CD14-positive monocyte (primary cell): ENCODE measurements around the gene HSF4. TPM values are rescaled to one million over a fixed set of nuclear protein-coding genes. Genes with fewer than 3 reads are reported as not detected.

Experiments
- DNase-seq, 3 donors: peaks; one replicate each; pipeline ENCODE4 v3.0.0-alpha.2; 2011 to 2022
- H2AFZ ChIP-seq: 2 replicates; pipeline ENCODE4 v1.6.0; 2012; ENCODE audit warnings: mild to moderate bottlenecking, low read depth, low read length, inconsistent platforms; ENCODE audit not compliant: insufficient read depth, poor library complexity, severe bottlenecking
- H3K27ac ChIP-seq, 2 donors: 1 replicate in 1 of 2; 2 replicates in 1 of 2; pipeline ENCODE4 v1.5.1; 2012 to 2013; ENCODE audit warnings: low read length in 2 of 2, control low read depth in 1 of 2, inconsistent platforms in 1 of 2, low read depth in 1 of 2, mild to moderate bottlenecking in 1 of 2
- H3K27me3 ChIP-seq, 2 donors: one replicate each; pipeline versions ENCODE4 v1.6.0 to v1.6.1; 2011 to 2013; ENCODE audit warnings: low read length in 2 of 2; ENCODE audit not compliant: control insufficient read depth in 2 of 2, insufficient read depth in 2 of 2
- H3K36me3 ChIP-seq, 2 donors: replicated peaks in 1 of 2; 1 replicate in 1 of 2; 2 replicates in 1 of 2; pipeline versions ENCODE4 v1.5.1 to v1.6.1; 2012 to 2013; ENCODE audit warnings: low read length in 2 of 2, control low read depth in 1 of 2, inconsistent platforms in 1 of 2, mild to moderate bottlenecking in 1 of 2; ENCODE audit not compliant: insufficient read depth in 2 of 2, control insufficient read depth in 1 of 2
- H3K4me1 ChIP-seq, 2 donors: 1 replicate in 1 of 2; 2 replicates in 1 of 2; pipeline versions ENCODE4 v1.5.1 to v1.6.1; 2012 to 2013; ENCODE audit warnings: low read length in 2 of 2, control low read depth in 1 of 2, inconsistent platforms in 1 of 2, mild to moderate bottlenecking in 1 of 2, moderate library complexity in 1 of 2; ENCODE audit not compliant: insufficient read depth in 2 of 2, control insufficient read depth in 1 of 2
- H3K4me2 ChIP-seq: replicated peaks from 2 replicates; pipeline ENCODE3; 2012; ENCODE audit warnings: low read length, moderate library complexity, mild to moderate bottlenecking; ENCODE audit not compliant: poor library complexity, severe bottlenecking; ENCODE audit errors: extremely low read depth
- H3K4me3 ChIP-seq, 3 experiments: fragments of 200-600 bp in 1 of 3; sonication (generic) in 1 of 3; replicated peaks in 1 of 3; 1 replicate in 2 of 3; 2 replicates in 1 of 3; pipeline ENCODE4 v1.5.1; 2011 to 2013; ENCODE audit warnings: low read length in 3 of 3, mild to moderate bottlenecking in 3 of 3, control low read depth in 2 of 3, low read depth in 2 of 3, inconsistent platforms in 1 of 3, moderate library complexity in 1 of 3
- H3K79me2 ChIP-seq: 2 replicates; pipeline ENCODE4 v1.6.0; 2012; ENCODE audit warnings: mild to moderate bottlenecking, control low read depth, inconsistent platforms, low read length, moderate library complexity; ENCODE audit not compliant: insufficient read depth
- H3K9ac ChIP-seq: 2 replicates; pipeline ENCODE4 v1.6.0; 2017; ENCODE audit warnings: low read length, mild to moderate bottlenecking; ENCODE audit not compliant: insufficient read depth, poor library complexity, severe bottlenecking
- H3K9me3 ChIP-seq, 2 donors: replicated peaks in 1 of 2; 1 replicate in 1 of 2; 2 replicates in 1 of 2; pipeline versions ENCODE4 v1.5.1 to v1.6.1; 2012 to 2013; ENCODE audit warnings: low read length in 2 of 2, control low read depth in 1 of 2; ENCODE audit not compliant: control insufficient read depth in 1 of 2, insufficient read depth in 1 of 2
- H4K20me1 ChIP-seq: 2 replicates; pipeline ENCODE4 v1.6.0; 2012; ENCODE audit warnings: mild to moderate bottlenecking, low read length, control low read depth, moderate library complexity; ENCODE audit not compliant: insufficient read depth
- H3K27ac Mint-ChIP-seq, 7 donors: one replicate each; pipeline ENCODE4 v1.8.0; 2020; ENCODE audit warnings: mild to moderate bottlenecking in 7 of 7, mixed read lengths in 7 of 7, moderate library complexity in 6 of 7, inconsistent platforms in 2 of 7
- H3K27me3 Mint-ChIP-seq, 3 donors: one replicate each; pipeline ENCODE4 v1.8.0; 2021 to 2022; ENCODE audit warnings: low read depth in 3 of 3, mild to moderate bottlenecking in 3 of 3, mixed read lengths in 3 of 3, moderate library complexity in 3 of 3, inconsistent platforms in 1 of 3
- H3K36me3 Mint-ChIP-seq, 2 donors: one replicate each; pipeline ENCODE4 v1.8.0; 2020; ENCODE audit warnings: mixed read lengths in 2 of 2, inconsistent platforms in 1 of 2, mild to moderate bottlenecking in 1 of 2
- H3K4me1 Mint-ChIP-seq: one replicate; pipeline ENCODE4 v1.8.0; 2020; ENCODE audit warnings: mild to moderate bottlenecking, mixed read lengths
- H3K4me3 Mint-ChIP-seq, 2 donors: one replicate each; pipeline ENCODE4 v1.8.0; 2020; ENCODE audit warnings: mild to moderate bottlenecking in 2 of 2, mixed read lengths in 2 of 2, moderate library complexity in 1 of 2
- H3K9me3 Mint-ChIP-seq, 7 donors: one replicate each; pipeline ENCODE4 v1.8.0; 2020 to 2022; ENCODE audit warnings: mixed read lengths in 7 of 7, mild to moderate bottlenecking in 6 of 7, moderate library complexity in 6 of 7, inconsistent platforms in 2 of 7
- WGBS: methylation state at CpG from one replicate; pipeline ENCODE4 v1.1.5; 2013; ENCODE audit warnings: missing lambda C conversion rate; ENCODE audit not compliant: insufficient coverage; 5-methylcytosine and 5-hydroxymethylcytosine counted together
- intact Hi-C, 2 donors: fragments of 100-400 bp; cut with micrococcal nuclease; formaldehyde crosslinking; loops; one replicate each; pipeline versions ENCODE4 v1.15.0 to v1.15.1; 2023
- polyA plus RNA-seq, 3 donors: library from polyadenylated mRNA; depleted of rRNA in 1 of 3; unstranded in 2 of 3; stranded (reverse) in 1 of 3; fragments of 300-500 nt in 2 of 3; fragments of >200 nt in 1 of 3; fragmentation: Illumina TruSeq in 2 of 3; gene quantifications; 1 replicate in 2 of 3; 2 replicates in 1 of 3; pipeline ENCODE4 v1.2.3, GENCODE V29; 2012 to 2021
- TF ChIP-seq, protein P1 (sequence below): fragments of 200-600 bp; IDR thresholded peaks from one replicate; pipeline ENCODE4 v1.8.0; 2022; ENCODE audit warnings: antibody characterized with exemption, mild to moderate bottlenecking

The HSF4 gene
- polyA plus RNA-seq, 3 donors = 53.4 TPM; not detected in 2

DNA sequence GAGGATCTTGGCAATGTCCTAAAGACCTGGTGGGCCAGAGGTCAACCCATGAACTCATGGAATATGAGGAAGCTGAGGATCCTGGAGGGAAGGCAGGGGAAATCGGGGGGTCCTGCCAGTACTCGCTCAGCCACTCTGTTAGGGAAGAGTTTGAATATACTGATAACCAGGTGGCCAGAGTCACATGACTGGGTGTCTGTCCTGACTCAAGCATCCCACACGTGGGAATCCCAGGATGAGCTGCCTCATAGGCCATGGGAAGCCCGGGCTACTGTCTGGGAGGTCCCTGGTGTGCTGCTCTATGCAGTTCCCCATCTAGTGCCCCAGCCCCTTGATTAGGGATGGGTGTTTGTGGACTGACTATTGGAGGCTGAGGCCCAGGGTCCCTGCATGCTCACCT, 23.8 kb downstream of the HSF4 start:
- no peak overlapping the region for H3K27ac Mint-ChIP-seq
- no peak overlapping the region for H3K4me3 Mint-ChIP-seq
- Histone ChIP-seq H4K20me1 (peaks cover 12% of the 10 kb centered on the region), H3K4me1 (peaks cover 34 to 38% of the 10 kb centered on the region in 2 donors), H3K27me3 (peaks cover 0 to 8% of the 10 kb centered on the region in 2 donors), H3K79me2 (peaks cover 14% of the 10 kb centered on the region), H3K36me3 (no peaks in the 10 kb centered on the region), H3K27ac (no peak overlapping the region), H3K9ac (no peak overlapping the region), H3K4me3 (no peak overlapping the region), H3K9me3 (no peaks in the 10 kb centered on the region), H2AFZ (no peak overlapping the region), H3K4me2 (no peak overlapping the region)
- peaks cover 0 to 5% (median 2%) of the 10 kb centered on the region in 7 donors for H3K9me3 Mint-ChIP-seq
- H3K27me3 Mint-ChIP-seq = peaks cover 7 to 29% (median 18%) of the 10 kb centered on the region in 3 donors
- WGBS = 88% methylated on average over 4 of the region's 4 CpGs
- H3K36me3 Mint-ChIP-seq = peaks cover 2 to 4% of the 10 kb centered on the region in 2 donors
- no peak for DNase-seq
- intact Hi-C loops = no loop called here
- peaks cover 30% of the 10 kb centered on the region for H3K4me1 Mint-ChIP-seq
- TF ChIP-seq, protein P1, sequence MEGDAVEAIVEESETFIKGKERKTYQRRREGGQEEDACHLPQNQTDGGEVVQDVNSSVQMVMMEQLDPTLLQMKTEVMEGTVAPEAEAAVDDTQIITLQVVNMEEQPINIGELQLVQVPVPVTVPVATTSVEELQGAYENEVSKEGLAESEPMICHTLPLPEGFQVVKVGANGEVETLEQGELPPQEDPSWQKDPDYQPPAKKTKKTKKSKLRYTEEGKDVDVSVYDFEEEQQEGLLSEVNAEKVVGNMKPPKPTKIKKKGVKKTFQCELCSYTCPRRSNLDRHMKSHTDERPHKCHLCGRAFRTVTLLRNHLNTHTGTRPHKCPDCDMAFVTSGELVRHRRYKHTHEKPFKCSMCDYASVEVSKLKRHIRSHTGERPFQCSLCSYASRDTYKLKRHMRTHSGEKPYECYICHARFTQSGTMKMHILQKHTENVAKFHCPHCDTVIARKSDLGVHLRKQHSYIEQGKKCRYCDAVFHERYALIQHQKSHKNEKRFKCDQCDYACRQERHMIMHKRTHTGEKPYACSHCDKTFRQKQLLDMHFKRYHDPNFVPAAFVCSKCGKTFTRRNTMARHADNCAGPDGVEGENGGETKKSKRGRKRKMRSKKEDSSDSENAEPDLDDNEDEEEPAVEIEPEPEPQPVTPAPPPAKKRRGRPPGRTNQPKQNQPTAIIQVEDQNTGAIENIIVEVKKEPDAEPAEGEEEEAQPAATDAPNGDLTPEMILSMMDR = no peak

DNA sequence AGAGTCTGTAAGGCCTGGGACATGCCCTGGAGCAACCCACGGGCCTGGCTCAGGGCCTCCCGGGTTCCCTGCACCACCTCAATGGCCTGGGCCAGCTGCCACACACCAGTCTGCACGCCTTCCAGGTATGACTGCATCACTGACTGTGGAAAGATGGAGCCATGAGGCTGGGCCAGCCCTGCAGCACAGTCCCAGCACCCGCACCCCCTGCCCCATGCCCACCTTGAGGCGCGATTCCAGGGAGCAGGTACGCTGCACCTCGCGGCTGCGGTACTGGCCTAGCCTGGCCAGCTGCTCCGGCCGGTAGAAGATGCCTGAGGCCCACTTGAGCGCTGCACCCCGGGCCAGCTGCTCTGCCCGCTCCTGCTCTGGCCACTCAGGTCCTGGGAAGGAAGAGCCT, 24.3 kb downstream of the HSF4 start:
- Histone ChIP-seq H3K4me1 (peaks cover 37 to 41% of the 10 kb centered on the region in 2 donors), H2AFZ (no peak overlapping the region), H3K27me3 (peaks cover 0 to 8% of the 10 kb centered on the region in 2 donors), H3K27ac (no peak overlapping the region), H3K9me3 (no peaks in the 10 kb centered on the region), H3K79me2 (peaks cover 18% of the 10 kb centered on the region), H3K4me3 (no peak overlapping the region), H4K20me1 (peaks cover 17% of the 10 kb centered on the region), H3K36me3 (no peaks in the 10 kb centered on the region), H3K9ac (no peak overlapping the region), H3K4me2 (no peak overlapping the region)
- DNase-seq = no peak
- no peak overlapping the region for H3K27ac Mint-ChIP-seq
- TF ChIP-seq, protein P1 = no peak
- peaks cover 7 to 29% (median 18%) of the 10 kb centered on the region in 3 donors for H3K27me3 Mint-ChIP-seq
- peaks cover 0 to 5% (median 2%) of the 10 kb centered on the region in 7 donors for H3K9me3 Mint-ChIP-seq
- intact Hi-C loops = no loop called here
- H3K4me1 Mint-ChIP-seq = peaks cover 35% of the 10 kb centered on the region
- WGBS = 98% methylated on average over 14 of the region's 15 CpGs
- H3K36me3 Mint-ChIP-seq = peaks cover 3 to 8% of the 10 kb centered on the region in 2 donors
- H3K4me3 Mint-ChIP-seq = no peak overlapping the region
